Subcutaneous abdominal adipose tissue (tissue), 5 donors: Measurements from ENCODE around the gene MRPL54.

ENCODE experiments used
- H3K27ac ChIP-seq: one replicate; pipeline ENCODE4 v1.7.0; 2013; ENCODE audit warnings: low read depth, mild to moderate bottlenecking, inconsistent platforms, low read length, moderate library complexity
- H3K27me3 ChIP-seq, 5 donors: one replicate each; pipeline ENCODE4 v1.7.0; 2013; ENCODE audit warnings: low read length in 5 of 5, inconsistent platforms in 1 of 5; ENCODE audit not compliant: control insufficient read depth in 5 of 5, insufficient read depth in 4 of 5
- H3K36me3 ChIP-seq, 5 donors: one replicate each; pipeline ENCODE4 v1.7.0; 2013; ENCODE audit warnings: low read length in 5 of 5; ENCODE audit not compliant: control insufficient read depth in 5 of 5, insufficient read depth in 5 of 5
- H3K4me1 ChIP-seq, 5 donors: one replicate each; pipeline ENCODE4 v1.7.0; 2013; ENCODE audit warnings: low read length in 5 of 5, mild to moderate bottlenecking in 3 of 5, moderate library complexity in 1 of 5; ENCODE audit not compliant: control insufficient read depth in 5 of 5, insufficient read depth in 5 of 5
- H3K4me3 ChIP-seq, 5 donors: one replicate each; pipeline ENCODE4 v1.7.0; 2013; ENCODE audit warnings: low read length in 5 of 5, low read depth in 1 of 5
- H3K9ac ChIP-seq, 5 donors: one replicate each; pipeline ENCODE4 v1.7.0; 2013; ENCODE audit warnings: low read length in 5 of 5, mild to moderate bottlenecking in 4 of 5, moderate library complexity in 3 of 5
- H3K9me3 ChIP-seq, 5 donors: one replicate each; pipeline ENCODE4 v1.7.0; 2013; ENCODE audit warnings: low read length in 5 of 5; ENCODE audit not compliant: control insufficient read depth in 5 of 5
- donor health status: healthy.
- donor health status: healthy.
- donor health status: healthy.
- donor health status: healthy.
- donor health status: healthy.

The MRPL54 gene

DNA sequence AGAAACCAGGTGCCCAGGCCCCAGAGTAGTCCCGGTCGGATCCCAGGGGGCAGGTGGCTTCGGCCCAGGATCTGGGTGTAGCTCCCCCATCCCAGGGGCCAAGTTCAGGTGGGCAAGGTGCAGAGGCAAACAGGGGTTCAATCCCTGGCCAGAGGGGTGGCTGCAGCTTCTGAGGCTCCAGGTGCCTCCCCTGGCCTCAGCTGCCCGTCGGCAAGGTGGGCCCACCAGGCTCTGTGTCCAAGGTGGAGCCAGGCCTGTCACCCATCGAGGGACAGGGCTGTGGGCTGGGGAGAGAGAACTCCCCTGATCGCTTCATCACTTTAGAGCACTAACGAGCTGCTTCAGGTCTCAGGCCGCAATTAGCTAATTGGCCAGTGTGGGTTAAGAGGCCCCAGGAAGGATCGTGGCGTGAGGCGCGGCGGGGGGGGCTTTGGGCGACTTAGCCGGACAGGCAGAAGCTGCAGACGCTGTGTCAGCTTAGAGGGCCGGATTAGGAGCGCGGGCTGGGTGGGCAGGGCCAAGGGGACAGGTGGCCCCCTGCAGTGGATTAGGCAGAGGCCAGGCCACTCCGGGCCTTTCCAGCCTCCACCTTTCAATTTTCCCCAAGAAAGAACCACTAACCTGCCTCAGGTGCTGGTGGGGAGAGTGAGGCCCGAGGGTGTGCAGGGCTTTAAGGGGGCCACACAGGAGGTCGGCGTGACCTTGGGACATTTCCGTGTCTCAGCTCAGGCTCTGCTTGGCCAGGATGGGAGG is 12.3 kb downstream of the MRPL54 start:
- Histone ChIP-seq H3K27ac (no peak overlapping the region), H3K4me3 (no peak overlapping the region), H3K9ac (no peak overlapping the region), H3K4me1 (no peaks in the 10 kb centered on the region), H3K36me3 (peaks cover 0 to 5% (median 0%) of the 10 kb centered on the region in 5 donors), H3K27me3 (peaks cover 0 to 6% (median 2%) of the 10 kb centered on the region in 5 donors), H3K9me3 (no peaks in the 10 kb centered on the region)

DNA sequence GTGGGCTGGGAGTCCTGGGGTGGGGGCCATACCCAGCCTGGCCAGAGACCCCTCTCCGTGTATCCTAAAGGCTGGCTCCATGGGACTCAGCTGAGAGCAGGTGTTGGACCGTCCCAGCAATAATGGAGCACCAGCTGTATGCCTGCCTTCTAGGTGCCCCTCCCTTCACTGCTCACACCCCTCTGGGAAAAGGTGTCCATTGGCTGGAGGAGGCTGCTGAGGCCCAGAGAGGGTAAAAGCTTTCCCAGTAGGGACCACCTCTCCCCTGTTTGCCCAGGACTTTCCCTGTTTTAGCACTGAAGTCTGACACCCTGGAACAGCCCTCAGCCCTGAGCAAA is 12.9 kb downstream of the MRPL54 start:
- peaks cover 0 to 6% (median 2%) of the 10 kb centered on the region in 5 donors for H3K27me3 ChIP-seq
- H3K36me3 ChIP-seq = no peaks in the 10 kb centered on the region
- H3K4me1 ChIP-seq = no peaks in the 10 kb centered on the region
- no peak overlapping the region for H3K27ac ChIP-seq
- H3K9me3 ChIP-seq = no peaks in the 10 kb centered on the region
- H3K4me3 ChIP-seq = no peak overlapping the region
- no peak overlapping the region for H3K9ac ChIP-seq

DNA sequence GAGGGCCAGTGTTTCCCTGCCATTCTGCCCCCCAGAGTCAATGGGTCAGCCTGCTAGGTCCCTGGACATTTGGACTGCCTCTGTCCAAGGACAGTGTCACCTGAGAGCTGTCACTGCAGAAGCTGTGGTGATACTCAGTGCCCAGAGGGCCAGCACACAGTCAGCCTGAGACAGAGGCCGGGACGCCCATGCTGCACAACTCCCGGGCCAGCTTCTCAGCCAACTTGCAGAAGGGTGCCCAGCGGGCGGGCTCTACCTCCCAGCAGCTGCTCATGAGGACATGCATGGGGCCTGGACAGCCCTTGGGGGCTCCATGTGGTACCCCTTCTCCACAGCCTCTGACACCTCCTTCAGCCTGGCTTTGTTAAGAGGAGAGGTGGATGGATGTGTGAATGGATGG is 13.3 kb downstream of the MRPL54 start:
- Histone ChIP-seq H3K4me3 (no peak overlapping the region), H3K9ac (no peak overlapping the region), H3K36me3 (no peaks in the 10 kb centered on the region), H3K9me3 (peaks cover 0 to 3% (median 3%) of the 10 kb centered on the region in 5 donors), H3K27me3 (peaks cover 0 to 6% (median 2%) of the 10 kb centered on the region in 5 donors), H3K4me1 (no peaks in the 10 kb centered on the region), H3K27ac (no peak overlapping the region)

- Histone ChIP-seq H3K36me3 (no peaks in the 10 kb centered on the region), H3K9ac (no peak overlapping the region), H3K9me3 (peaks cover 5 to 11% (median 10%) of the 10 kb centered on the region in 5 donors), H3K27ac (no peak overlapping the region), H3K4me3 (no peak overlapping the region), H3K4me1 (no peaks in the 10 kb centered on the region), H3K27me3 (peaks cover 0 to 3% (median 0%) of the 10 kb centered on the region in 5 donors)
Observed at GRCh38 chr19:3776479-3777040, 14.1 kb downstream of the MRPL54 start.

DNA sequence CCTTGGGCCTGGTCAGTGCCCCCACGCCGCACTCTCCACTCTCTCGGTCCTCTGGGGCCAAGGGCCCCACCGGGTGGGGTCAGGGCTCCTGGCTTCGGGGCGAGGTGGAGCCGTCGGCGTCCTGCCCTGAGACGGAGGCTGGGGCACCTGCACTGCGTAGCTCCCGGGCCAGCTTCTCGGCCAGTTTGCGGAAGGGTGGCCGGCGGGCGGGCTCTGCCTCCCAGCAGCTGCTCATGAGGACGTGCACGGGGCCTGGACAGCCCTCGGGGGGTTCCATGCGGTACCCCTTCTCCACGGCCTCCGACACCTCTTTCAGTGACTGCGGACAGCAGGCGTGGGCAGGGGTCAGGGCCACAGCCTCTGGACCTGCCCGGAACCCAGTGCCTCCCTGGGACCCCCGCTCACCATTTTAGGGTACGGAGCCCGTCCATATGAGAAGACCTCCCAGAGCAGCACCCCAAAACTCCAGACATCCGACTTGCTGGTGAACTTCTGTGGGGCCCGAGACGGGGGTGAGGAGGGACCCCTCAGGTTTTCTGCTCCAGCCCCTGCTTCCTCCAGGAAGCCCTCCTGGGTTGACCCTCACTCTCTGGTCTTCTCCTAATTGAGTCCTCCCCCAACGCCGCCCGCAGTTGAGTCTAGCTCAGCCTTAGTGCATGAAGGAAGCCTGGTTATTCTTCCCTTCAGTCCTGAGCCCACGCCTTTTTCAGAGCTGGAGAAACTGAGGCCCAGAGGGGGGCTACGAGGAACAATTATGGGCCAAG is 15.8 kb downstream of the MRPL54 start:
- no peak overlapping the region for H3K4me3 ChIP-seq
- H3K4me1 ChIP-seq = no peaks in the 10 kb centered on the region
- peaks cover 0 to 10% (median 2%) of the 10 kb centered on the region in 5 donors for H3K27me3 ChIP-seq
- H3K9me3 ChIP-seq = peaks cover 14 to 26% (median 23%) of the 10 kb centered on the region in 5 donors
- no peaks in the 10 kb centered on the region for H3K36me3 ChIP-seq
- no peak overlapping the region for H3K9ac ChIP-seq
- H3K27ac ChIP-seq = no peak overlapping the region

DNA sequence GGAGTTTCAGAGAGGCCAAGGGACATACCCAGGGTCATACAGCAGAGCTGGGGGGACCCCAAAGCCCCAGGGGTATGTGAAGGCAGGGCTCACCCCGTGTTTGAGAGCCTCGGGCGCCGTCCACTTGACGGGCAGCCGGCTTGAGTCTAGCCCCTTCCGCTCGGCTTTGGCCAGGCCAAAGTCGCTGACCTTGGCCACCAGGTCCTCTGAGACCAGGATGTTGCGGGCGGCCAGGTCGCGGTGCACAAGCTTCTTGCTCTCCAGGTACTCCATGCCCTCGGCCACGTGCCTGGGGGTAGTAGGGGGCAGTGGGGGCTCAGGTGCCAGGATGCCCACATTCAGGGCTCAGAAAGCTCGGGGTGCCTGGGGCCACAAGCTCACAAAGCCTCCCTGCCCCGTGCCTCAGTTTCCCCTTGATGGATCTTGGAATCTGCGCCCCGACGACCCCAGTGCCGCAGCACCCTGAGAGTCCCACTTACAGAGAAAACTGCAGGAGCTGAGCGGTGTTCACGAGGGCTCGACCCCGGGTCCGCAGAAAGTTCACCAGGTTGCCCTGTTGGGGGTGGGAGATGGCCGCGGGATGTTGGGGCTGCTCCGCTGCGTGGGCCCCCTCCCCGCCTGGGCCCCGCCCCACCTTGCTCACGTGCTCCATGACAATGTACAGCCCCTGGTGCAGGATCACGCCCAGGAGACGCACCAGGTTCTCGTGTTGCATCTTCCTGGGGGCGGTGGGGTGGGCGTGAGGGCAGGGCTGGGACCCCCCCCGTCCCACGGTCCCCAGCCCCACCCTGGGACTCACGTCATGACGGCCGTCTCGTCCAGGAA is 16.6 kb downstream of the MRPL54 start:
- Histone ChIP-seq H3K27ac (no peak overlapping the region), H3K9me3 (peaks cover 14 to 28% (median 24%) of the 10 kb centered on the region in 5 donors), H3K9ac (no peak overlapping the region), H3K27me3 (peaks cover 0 to 18% (median 8%) of the 10 kb centered on the region in 5 donors), H3K4me3 (no peak overlapping the region), H3K4me1 (no peaks in the 10 kb centered on the region), H3K36me3 (no peaks in the 10 kb centered on the region)

DNA sequence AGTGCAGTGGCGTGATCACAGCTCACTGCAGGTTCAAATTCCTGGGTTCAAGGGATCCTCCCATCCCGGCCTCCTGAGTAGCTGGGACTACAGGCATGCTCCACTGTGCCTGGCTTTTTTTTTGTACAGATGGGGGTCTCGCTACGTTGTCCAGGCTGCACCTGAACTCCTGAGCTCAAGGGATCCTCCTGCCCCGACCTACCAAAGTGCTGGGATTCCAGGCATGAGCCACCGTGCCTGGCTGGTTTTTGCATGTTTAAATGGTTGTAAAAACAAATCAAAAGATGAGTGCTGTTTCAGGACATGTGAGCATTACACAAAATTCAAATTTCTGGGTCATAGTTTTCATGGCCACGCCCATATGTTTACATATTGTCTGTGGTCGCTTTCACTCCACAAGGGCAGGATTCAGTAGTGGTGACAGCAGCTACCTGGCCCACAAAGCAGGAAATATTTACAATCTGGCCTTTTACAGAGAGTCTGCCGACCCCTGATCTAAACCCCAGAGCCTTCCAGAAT is 18.4 kb downstream of the MRPL54 start:
- no peaks in the 10 kb centered on the region for H3K36me3 ChIP-seq
- H3K27me3 ChIP-seq = peaks cover 4 to 36% (median 23%) of the 10 kb centered on the region in 5 donors
- peaks cover 14 to 28% (median 24%) of the 10 kb centered on the region in 5 donors for H3K9me3 ChIP-seq
- H3K9ac ChIP-seq = no peak overlapping the region
- H3K4me1 ChIP-seq = peaks cover 0 to 5% (median 0%) of the 10 kb centered on the region in 5 donors
- H3K4me3 ChIP-seq = peak overlapping the region in 2 of 5 donors; percentile 5 to 36
- no peak overlapping the region for H3K27ac ChIP-seq

GRCh38 chr19:3781603-3782002 is 19.1 kb downstream of the MRPL54 start:
- Histone ChIP-seq H3K9ac (no peak overlapping the region), H3K27me3 (peaks cover 4 to 37% (median 23%) of the 10 kb centered on the region in 5 donors), H3K36me3 (no peaks in the 10 kb centered on the region), H3K27ac (no peak overlapping the region), H3K4me1 (peaks cover 0 to 8% (median 0%) of the 10 kb centered on the region in 5 donors), H3K9me3 (peaks cover 14 to 28% (median 24%) of the 10 kb centered on the region in 5 donors), H3K4me3 (peak overlapping the region in 4 of 5 donors; percentile 5 to 36 (median 16))

DNA sequence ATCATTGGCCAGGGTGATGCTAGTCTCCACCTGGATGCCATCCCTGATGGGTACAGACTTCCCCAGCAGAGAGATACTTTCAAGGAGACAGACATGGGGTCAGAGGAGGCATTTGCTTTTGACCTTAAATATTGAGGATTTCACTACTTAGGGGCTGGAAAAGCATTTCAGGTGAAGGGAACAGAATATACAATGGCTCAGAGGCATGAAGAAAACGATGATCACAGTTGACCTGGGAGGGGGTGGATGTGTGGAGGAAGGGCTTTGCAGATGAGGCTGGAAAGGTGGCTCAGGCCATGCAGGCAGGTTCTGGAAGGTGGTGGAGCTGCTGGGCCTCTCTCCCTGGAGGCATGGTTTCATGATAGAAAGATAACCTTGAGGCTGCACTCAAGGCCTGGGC is 19.8 kb downstream of the MRPL54 start:
- Histone ChIP-seq H3K4me1 (peaks cover 0 to 8% (median 0%) of the 10 kb centered on the region in 5 donors), H3K9me3 (peaks cover 14 to 28% (median 24%) of the 10 kb centered on the region in 5 donors), H3K9ac (no peak overlapping the region), H3K27ac (no peak overlapping the region), H3K27me3 (peaks cover 4 to 40% (median 25%) of the 10 kb centered on the region in 5 donors), H3K36me3 (no peaks in the 10 kb centered on the region), H3K4me3 (peak overlapping the region in 3 of 5 donors; percentile 5 to 31 (median 19))
